ENCODE measurements around the gene DMKN.

The DMKN gene

DNA sequence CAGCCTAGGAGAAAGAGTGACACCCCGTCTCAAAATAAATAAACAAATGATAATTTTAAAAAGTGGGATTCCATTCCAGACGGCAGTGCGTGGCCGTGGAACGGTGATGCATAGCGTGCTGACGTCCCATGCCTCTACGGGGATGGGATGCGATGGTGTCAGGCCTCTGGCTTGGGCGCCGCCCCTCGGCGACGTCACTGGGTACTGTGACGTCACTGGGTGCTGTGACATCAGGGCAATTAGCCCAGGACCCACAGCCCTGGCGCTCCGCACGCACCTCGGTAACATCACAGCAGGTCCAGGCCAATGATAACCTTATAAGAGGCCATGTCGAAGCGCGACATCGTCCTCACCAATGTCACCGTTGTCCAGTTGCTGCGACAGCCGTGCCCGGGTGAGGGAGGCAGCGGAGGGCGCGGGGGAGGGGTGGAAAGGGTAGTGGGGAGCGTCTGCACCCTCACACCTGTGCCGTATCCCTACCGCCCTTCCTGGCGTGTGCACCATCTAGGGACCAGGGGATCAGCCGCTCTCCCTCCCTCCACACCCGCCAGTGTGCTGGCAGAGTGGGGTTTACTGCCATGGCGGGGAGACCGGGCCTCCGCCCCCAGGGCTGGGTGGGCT, 19.9 kb upstream of the DMKN start, which contains the start of gene GAPDHS:
Gene GAPDHS, plus strand, starts transcription at position 256 of the 621 bp plus-strand sequence. Its CDS starts 72 bp downstream, at position 328.
- H2BK5ac ChIP-seq (ENCODE audit: low read length), result no peak within 1 kb of the TSS
- no peaks in the 10 kb centered on the region for H3K79me1 ChIP-seq (ENCODE audit: low read length)
- no peaks in the 10 kb centered on the region for H3K79me2 ChIP-seq (ENCODE audit: control insufficient read depth, insufficient read depth, low read length)
- WGBS (ENCODE audit: extremely low coverage, insufficient coverage, low lambda C conversion rate), result no CpG with 5 or more reads among the region's 39 CpGs
- no peaks in the 10 kb centered on the region for H3K36me3 ChIP-seq (ENCODE audit: control insufficient read depth, insufficient read depth, low read length)
- H3K56ac ChIP-seq (ENCODE audit: low read length), result peak within 1 kb of the TSS; percentile 79
- H3K4me3 ChIP-seq (ENCODE audit: low read length), result no peak within 1 kb of the TSS
- DNase-seq, result peak; percentile 36
- no peak within 1 kb of the TSS for H2BK120ac ChIP-seq (ENCODE audit: low read depth, low read length)
- H4K5ac ChIP-seq (ENCODE audit: low read length), result no peak within 1 kb of the TSS
- H2BK15ac ChIP-seq (replicated peaks; ENCODE audit: low read depth), result no peak within 1 kb of the TSS
- no peak within 1 kb of the TSS for H3K27ac ChIP-seq (ENCODE audit: low read depth, low read length)
- no peaks in the 10 kb centered on the region for H3K27me3 ChIP-seq (ENCODE audit: insufficient read depth, low read length, poor library complexity)
- no peak within 1 kb of the TSS for H2AK5ac ChIP-seq (ENCODE audit: low read length)
- peak within 1 kb of the TSS; percentile 21 for H3K9ac ChIP-seq (ENCODE audit: low read length)
- no peak within 1 kb of the TSS for H3K18ac ChIP-seq (ENCODE audit: low read length)
- H3K23ac ChIP-seq (ENCODE audit: low read length), result no peak within 1 kb of the TSS
- H3K4me1 ChIP-seq (ENCODE audit: control insufficient read depth, low read depth, low read length), result peaks cover 4% of the 10 kb centered on the region
- peak within 1 kb of the TSS; percentile 60 for H3K4me2 ChIP-seq (ENCODE audit: low read length)
- H3K4ac ChIP-seq (ENCODE audit: low read depth, low read length), result no peak within 1 kb of the TSS
- H4K8ac ChIP-seq (ENCODE audit: low read depth, low read length), result no peak within 1 kb of the TSS

DNA sequence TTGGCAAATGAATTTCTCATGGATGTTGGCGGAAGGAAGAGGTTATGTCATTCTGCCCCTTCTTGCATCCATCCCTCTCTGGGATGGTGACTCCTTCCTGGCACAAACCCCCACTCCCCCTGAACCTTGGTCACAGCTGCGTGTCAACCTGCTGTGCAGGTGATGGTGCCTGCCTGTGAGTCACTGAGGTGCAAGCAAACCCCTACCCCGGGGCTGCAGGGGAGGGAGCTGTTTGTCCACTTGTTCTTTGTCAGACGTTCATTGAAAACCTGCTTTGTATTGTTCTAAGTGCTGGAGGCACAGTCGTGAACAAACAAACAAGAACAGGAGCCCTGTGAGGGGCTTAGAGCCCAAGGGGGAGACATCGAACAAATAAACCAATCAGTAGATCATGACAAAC, 17.8 kb upstream of the DMKN start:
- Histone ChIP-seq H2BK5ac (ENCODE audit: low read length) (no peak overlapping the region), H3K79me1 (ENCODE audit: low read length) (no peaks in the 10 kb centered on the region), H3K4me1 (ENCODE audit: control insufficient read depth, low read depth, low read length) (peaks cover 4% of the 10 kb centered on the region), H3K9ac (ENCODE audit: low read length) (no peak overlapping the region), H3K27me3 (ENCODE audit: insufficient read depth, low read length, poor library complexity) (no peaks in the 10 kb centered on the region), H3K4me2 (ENCODE audit: low read length) (no peak overlapping the region), H3K27ac (ENCODE audit: low read depth, low read length) (no peak overlapping the region), H2BK120ac (ENCODE audit: low read depth, low read length) (no peak overlapping the region), H3K56ac (ENCODE audit: low read length) (no peak overlapping the region), H4K8ac (ENCODE audit: low read depth, low read length) (no peak overlapping the region), H3K36me3 (ENCODE audit: control insufficient read depth, insufficient read depth, low read length) (no peaks in the 10 kb centered on the region), H3K4me3 (ENCODE audit: low read length) (no peak overlapping the region), H4K5ac (ENCODE audit: low read length) (no peak overlapping the region), H3K18ac (ENCODE audit: low read length) (no peak overlapping the region), H3K4ac (ENCODE audit: low read depth, low read length) (no peak overlapping the region), H2AK5ac (ENCODE audit: low read length) (no peak overlapping the region), H3K79me2 (ENCODE audit: control insufficient read depth, insufficient read depth, low read length) (no peaks in the 10 kb centered on the region), H2BK15ac (replicated peaks; ENCODE audit: low read depth) (no peak overlapping the region), H3K23ac (ENCODE audit: low read length) (no peak overlapping the region)
- DNase-seq, result no peak
- no CpG with 5 or more reads among the region's 6 CpGs for WGBS (ENCODE audit: extremely low coverage, insufficient coverage, low lambda C conversion rate)

DNA sequence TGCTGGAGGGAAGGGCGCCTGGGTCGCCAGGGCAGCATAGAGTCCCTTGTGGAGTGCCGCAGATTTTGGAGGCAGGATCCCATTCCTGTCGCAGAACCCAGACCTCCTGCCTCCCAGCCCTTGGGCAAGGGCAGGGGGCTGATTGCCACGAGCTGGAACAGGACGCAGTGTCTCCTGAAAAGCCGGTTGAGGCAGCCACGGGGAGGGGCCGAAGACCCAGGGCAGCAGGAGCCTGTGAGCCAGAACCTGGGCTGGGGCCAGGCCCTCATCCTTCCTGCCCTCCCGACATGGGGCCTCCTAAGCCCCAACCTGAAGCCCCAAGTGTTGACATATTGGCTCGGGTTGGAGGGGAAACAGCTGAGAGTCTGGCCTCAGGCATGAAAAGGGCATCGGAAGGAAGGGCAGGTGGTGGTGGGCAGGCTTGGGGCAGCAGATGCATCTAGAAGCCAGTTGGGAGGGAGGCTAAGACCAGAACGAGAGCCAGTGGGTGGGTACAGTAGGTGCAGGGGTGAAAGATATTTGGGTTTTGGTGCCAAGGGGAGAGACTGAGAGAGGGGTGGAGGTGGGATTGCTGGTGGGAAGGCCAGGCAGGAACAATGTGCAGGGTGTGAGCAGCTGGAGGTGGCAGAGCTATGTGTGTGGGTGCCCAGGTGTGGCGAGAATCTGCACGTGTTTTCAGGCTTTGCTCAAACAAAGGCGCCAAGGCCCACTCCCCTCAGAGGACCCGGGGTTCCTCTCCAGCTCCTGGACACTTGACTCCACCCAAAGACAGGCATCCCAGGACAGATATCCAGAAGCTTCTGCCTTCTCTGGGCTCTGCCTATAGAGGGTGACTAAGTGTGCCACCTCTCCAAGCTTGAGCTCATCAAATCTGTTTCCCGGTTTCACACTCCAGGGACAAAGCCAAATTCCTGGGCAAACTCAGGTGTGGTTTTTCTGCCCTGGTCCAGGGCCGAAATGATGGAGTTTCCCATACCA, 16.1 kb upstream of the DMKN start:
- Histone ChIP-seq H3K56ac (ENCODE audit: low read length) (no peak overlapping the region), H2BK5ac (ENCODE audit: low read length) (no peak overlapping the region), H3K36me3 (ENCODE audit: control insufficient read depth, insufficient read depth, low read length) (no peaks in the 10 kb centered on the region), H3K4me3 (ENCODE audit: low read length) (no peak overlapping the region), H3K23ac (ENCODE audit: low read length) (no peak overlapping the region), H3K4me2 (ENCODE audit: low read length) (no peak overlapping the region), H3K79me1 (ENCODE audit: low read length) (no peaks in the 10 kb centered on the region), H3K79me2 (ENCODE audit: control insufficient read depth, insufficient read depth, low read length) (no peaks in the 10 kb centered on the region), H3K4ac (ENCODE audit: low read depth, low read length) (no peak overlapping the region), H3K27ac (ENCODE audit: low read depth, low read length) (no peak overlapping the region), H3K4me1 (ENCODE audit: control insufficient read depth, low read depth, low read length) (peaks cover 4% of the 10 kb centered on the region), H2BK15ac (replicated peaks; ENCODE audit: low read depth) (no peak overlapping the region), H2BK120ac (ENCODE audit: low read depth, low read length) (no peak overlapping the region), H4K8ac (ENCODE audit: low read depth, low read length) (no peak overlapping the region), H2AK5ac (ENCODE audit: low read length) (no peak overlapping the region), H3K9ac (ENCODE audit: low read length) (no peak overlapping the region), H3K18ac (ENCODE audit: low read length) (no peak overlapping the region), H4K5ac (ENCODE audit: low read length) (no peak overlapping the region), H3K27me3 (ENCODE audit: insufficient read depth, low read length, poor library complexity) (no peaks in the 10 kb centered on the region)
- no peak for DNase-seq
- WGBS (ENCODE audit: extremely low coverage, insufficient coverage, low lambda C conversion rate), result no CpG with 5 or more reads among the region's 19 CpGs

DNA sequence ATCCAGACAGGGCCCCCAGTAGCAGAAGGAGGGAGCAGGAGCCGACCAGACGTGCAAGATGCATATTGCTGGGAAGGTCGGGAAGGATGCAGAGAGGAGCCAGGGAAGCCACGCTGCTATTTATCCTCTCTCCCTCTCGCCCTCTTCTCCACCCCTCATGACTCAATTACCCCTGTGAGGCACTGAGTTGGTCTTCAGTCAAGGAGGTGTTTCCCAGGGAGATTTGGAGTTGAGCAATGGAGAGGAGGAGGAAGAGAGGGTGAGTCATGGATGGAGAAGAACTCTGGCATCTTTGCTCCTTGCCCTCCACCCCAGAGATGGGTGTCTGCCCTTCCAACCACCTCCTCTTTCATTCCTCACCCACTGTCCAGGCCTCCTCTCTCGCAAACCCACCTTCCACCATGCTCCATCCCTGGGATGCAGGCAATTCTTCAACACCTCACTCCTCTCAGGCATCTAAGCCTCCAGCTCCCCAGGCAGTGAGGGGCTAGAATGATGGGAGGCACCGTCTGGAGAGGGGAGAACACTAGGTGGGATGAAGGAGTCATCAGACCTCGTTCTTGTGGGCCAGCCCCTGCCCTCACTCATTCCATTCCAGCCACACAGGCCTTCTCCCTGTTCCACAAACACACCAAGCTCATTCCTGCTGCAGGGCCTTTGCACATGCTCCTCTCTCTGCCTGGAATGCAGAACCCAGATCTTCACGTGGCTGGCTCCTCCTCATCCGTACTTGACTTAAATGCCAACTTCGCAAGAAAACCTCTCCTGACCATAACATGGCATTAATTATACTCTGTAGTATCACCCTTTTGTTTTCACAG, 15.0 kb upstream of the DMKN start, which contains the start of gene SBSN:
Gene SBSN, minus strand, starts transcription at position 94 of the 821 bp plus-strand sequence. Its CDS starts 30 bp downstream, at position 64.
- Histone ChIP-seq H3K4me2 (ENCODE audit: low read length) (no peak within 1 kb of the TSS), H2BK120ac (ENCODE audit: low read depth, low read length) (no peak within 1 kb of the TSS)
- DNase-seq, result no peak

DNA sequence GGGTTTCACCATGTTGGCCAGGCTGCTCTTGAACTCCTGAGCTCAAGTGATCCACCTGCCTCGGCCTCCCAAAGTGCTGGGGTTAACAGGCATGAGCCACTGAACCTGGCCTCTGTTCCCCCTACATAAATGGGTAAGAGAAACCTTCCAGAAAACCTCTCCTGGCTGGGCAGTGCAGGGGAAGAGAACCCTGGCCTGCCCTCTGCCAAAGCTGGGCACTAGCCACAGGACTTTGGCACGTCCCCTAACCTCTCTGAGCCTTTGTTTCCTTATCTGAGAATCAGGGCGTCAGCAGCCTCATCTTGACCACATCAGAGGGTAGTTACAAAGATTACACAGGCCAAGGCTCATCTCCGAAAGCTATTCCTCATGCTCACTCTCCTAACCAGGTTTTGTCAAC, 12.4 kb upstream of the DMKN start:
- Histone ChIP-seq H3K4ac (ENCODE audit: low read depth, low read length) (no peak overlapping the region), H3K56ac (ENCODE audit: low read length) (no peak overlapping the region), H4K8ac (ENCODE audit: low read depth, low read length) (no peak overlapping the region), H3K9ac (ENCODE audit: low read length) (no peak overlapping the region), H2BK120ac (ENCODE audit: low read depth, low read length) (no peak overlapping the region), H3K79me2 (ENCODE audit: control insufficient read depth, insufficient read depth, low read length) (no peaks in the 10 kb centered on the region), H3K4me2 (ENCODE audit: low read length) (no peak overlapping the region), H3K4me3 (ENCODE audit: low read length) (no peak overlapping the region), H3K27me3 (ENCODE audit: insufficient read depth, low read length, poor library complexity) (no peaks in the 10 kb centered on the region), H2AK5ac (ENCODE audit: low read length) (no peak overlapping the region), H3K18ac (ENCODE audit: low read length) (no peak overlapping the region), H3K36me3 (ENCODE audit: control insufficient read depth, insufficient read depth, low read length) (no peaks in the 10 kb centered on the region), H3K23ac (ENCODE audit: low read length) (no peak overlapping the region), H4K5ac (ENCODE audit: low read length) (no peak overlapping the region), H3K79me1 (ENCODE audit: low read length) (no peaks in the 10 kb centered on the region), H3K27ac (ENCODE audit: low read depth, low read length) (no peak overlapping the region), H3K4me1 (ENCODE audit: control insufficient read depth, low read depth, low read length) (no peaks in the 10 kb centered on the region), H2BK15ac (replicated peaks; ENCODE audit: low read depth) (no peak overlapping the region), H2BK5ac (ENCODE audit: low read length) (no peak overlapping the region)
- DNase-seq, result no peak
- WGBS (ENCODE audit: extremely low coverage, insufficient coverage, low lambda C conversion rate), result no CpG with 5 or more reads among the region's 4 CpGs

More for the DNA sequence above, 15.0 kb upstream of the DMKN start, which contains the start of gene SBSN:
- H3K18ac ChIP-seq (ENCODE audit: low read length), result no peak within 1 kb of the TSS
- no peak within 1 kb of the TSS for H4K8ac ChIP-seq (ENCODE audit: low read depth, low read length)
- no peaks in the 10 kb centered on the region for H3K79me1 ChIP-seq (ENCODE audit: low read length)
- no peaks in the 10 kb centered on the region for H3K36me3 ChIP-seq (ENCODE audit: control insufficient read depth, insufficient read depth, low read length)
- H3K27me3 ChIP-seq (ENCODE audit: insufficient read depth, low read length, poor library complexity), result no peaks in the 10 kb centered on the region
- H2BK5ac ChIP-seq (ENCODE audit: low read length), result no peak within 1 kb of the TSS
- WGBS (ENCODE audit: extremely low coverage, insufficient coverage, low lambda C conversion rate), result no CpG with 5 or more reads among the region's 11 CpGs
- no peak within 1 kb of the TSS for H3K56ac ChIP-seq (ENCODE audit: low read length)
- no peak within 1 kb of the TSS for H4K5ac ChIP-seq (ENCODE audit: low read length)
- no peak within 1 kb of the TSS for H3K4ac ChIP-seq (ENCODE audit: low read depth, low read length)
- no peaks in the 10 kb centered on the region for H3K79me2 ChIP-seq (ENCODE audit: control insufficient read depth, insufficient read depth, low read length)
- no peak within 1 kb of the TSS for H3K9ac ChIP-seq (ENCODE audit: low read length)
- H3K23ac ChIP-seq (ENCODE audit: low read length), result no peak within 1 kb of the TSS
- H2BK15ac ChIP-seq (replicated peaks; ENCODE audit: low read depth), result no peak within 1 kb of the TSS
- no peak within 1 kb of the TSS for H2AK5ac ChIP-seq (ENCODE audit: low read length)
- peaks cover 3% of the 10 kb centered on the region for H3K4me1 ChIP-seq (ENCODE audit: control insufficient read depth, low read depth, low read length)
- H3K4me3 ChIP-seq (ENCODE audit: low read length), result no peak within 1 kb of the TSS
- H3K27ac ChIP-seq (ENCODE audit: low read depth, low read length), result no peak within 1 kb of the TSS

All from mesendoderm (in vitro differentiated cells).